HepG2 (cell line): ENCODE data around the gene PTGDR2.

Source experiments
- CHD2 ChIP-seq: IDR thresholded peaks from 2 replicates; pipeline ENCODE4 v1.6.1; 2011; ENCODE audit warnings: low read depth, low read length, improper control_type of control experiment
- FIP1L1 ChIP-seq: fragments of 200-400 bp; formaldehyde crosslinking; IDR thresholded peaks from 2 replicates; pipeline ENCODE4 v1.6.1; 2018; ENCODE audit warnings: low read depth, mild to moderate bottlenecking, low read length, moderate library complexity, borderline replicate concordance; ENCODE audit not compliant: insufficient read depth
- HMGA1 ChIP-seq: sonication (generic); formaldehyde crosslinking; conservative IDR thresholded peaks from 2 replicates; pipeline ENCODE4 v1.4.0; 2020; ENCODE audit warnings: missing genetic modification reagents
- HNF4G ChIP-seq, 2 experiments: sonication (generic) in 1 of 2; formaldehyde crosslinking in 1 of 2; IDR thresholded peaks; 2 replicates each; pipeline versions ENCODE4 v1.4.0 to v1.6.1; 2011 to 2020; ENCODE audit warnings: borderline replicate concordance in 2 of 2, low read depth in 2 of 2, mild to moderate bottlenecking in 2 of 2, low read length in 1 of 2, missing genetic modification reagents in 1 of 2, moderate library complexity in 1 of 2
- HNRNPUL1 ChIP-seq: fragments of 200-400 bp; formaldehyde crosslinking; IDR thresholded peaks from 2 replicates; pipeline ENCODE4 v1.6.1; 2017; ENCODE audit warnings: low read depth, mild to moderate bottlenecking, low read length, moderate library complexity
- KLF13 ChIP-seq: sonication (generic); formaldehyde crosslinking; IDR thresholded peaks from 2 replicates; pipeline ENCODE4 v1.4.0; 2020; ENCODE audit warnings: mild to moderate bottlenecking, missing genetic modification reagents
- SP1 ChIP-seq, 2 experiments: fragments of 450-650 bp in 1 of 2; sonication (generic) in 1 of 2; formaldehyde crosslinking in 1 of 2; IDR thresholded peaks; 2 replicates each; pipeline versions ENCODE4 v1.4.0 to v1.6.1; 2016 to 2020; ENCODE audit warnings: missing genetic modification reagents in 1 of 2
- TARDBP ChIP-seq: sonication (generic); formaldehyde crosslinking; IDR thresholded peaks from 2 replicates; pipeline ENCODE4 v1.8.0; 2022; ENCODE audit warnings: mild to moderate bottlenecking, missing genetic modification reagents
- ZFP41 ChIP-seq: sonication (generic); formaldehyde crosslinking; IDR thresholded peaks from 2 replicates; pipeline ENCODE4 v1.4.0; 2020; ENCODE audit warnings: mild to moderate bottlenecking, missing genetic modification reagents, borderline replicate concordance
- ZNF121 ChIP-seq: sonication (generic); formaldehyde crosslinking; IDR thresholded peaks from 2 replicates; pipeline ENCODE4 v1.5.0; 2020; ENCODE audit warnings: mild to moderate bottlenecking, missing genetic modification reagents
- TF ChIP-seq, protein P1 (sequence below), 2 experiments: sonication (generic) in 1 of 2; formaldehyde crosslinking in 1 of 2; IDR thresholded peaks; 2 replicates each; pipeline versions ENCODE4 v1.4.0 to v1.6.1; 2018 to 2020; ENCODE audit warnings: missing genetic modification reagents in 2 of 2, borderline replicate concordance in 1 of 2, low read depth in 1 of 2, mild to moderate bottlenecking in 1 of 2, missing biosample characterization in 1 of 2
- TF ChIP-seq, protein P2 (sequence below): sonication (generic); formaldehyde crosslinking; IDR thresholded peaks from 2 replicates; pipeline ENCODE4 v1.4.0; 2020; ENCODE audit warnings: missing genetic modification reagents
- TF ChIP-seq, protein P3 (sequence below): sonication (generic); formaldehyde crosslinking; conservative IDR thresholded peaks from 2 replicates; pipeline ENCODE4 v1.5.0; 2020; ENCODE audit warnings: missing genetic modification reagents

DNA sequence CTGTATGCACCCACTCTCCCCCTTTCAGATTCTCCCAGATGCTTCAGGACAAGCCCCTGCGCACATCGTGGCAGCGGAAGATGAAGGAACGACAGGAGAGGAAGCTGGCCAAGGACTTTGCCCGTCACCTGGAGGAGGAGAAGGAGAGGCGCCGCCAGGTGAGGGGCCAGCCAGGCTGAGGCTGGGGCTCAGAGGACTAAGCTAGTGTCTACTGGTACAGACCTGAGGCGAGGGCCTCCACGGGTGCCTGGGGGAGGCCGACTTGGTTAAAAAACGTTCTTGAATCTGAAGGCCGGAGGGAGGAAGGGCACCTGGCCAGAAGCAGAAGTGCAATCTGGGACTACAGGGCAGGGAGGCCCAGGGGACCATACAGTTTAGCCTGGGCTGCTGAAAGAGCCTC lies 7.9 kb downstream of the PTGDR2 start:
- TF ChIP-seq CHD2 (no peak), ZFP41 (CRISPR knock-in tag) (no peak), HNF4G (IDR thresholded peaks at IDR 0.05; ENCODE audit: borderline replicate concordance, low read depth, low read length) (no peak), HNF4G (CRISPR knock-in tag; IDR thresholded peaks at IDR 0.05; ENCODE audit: borderline replicate concordance, low read depth) (no peak), ZNF121 (CRISPR knock-in tag) (no peak), KLF13 (no peak), SP1 (IDR thresholded peaks at IDR 0.05) (no peak), SP1 (CRISPR knock-in tag; IDR thresholded peaks at IDR 0.05) (no peak), HNRNPUL1 (no peak), FIP1L1 (no peak), HMGA1 (CRISPR knock-in tag) (no peak), TARDBP (CRISPR knock-in tag) (no peak)
- TF ChIP-seq, protein P1, sequence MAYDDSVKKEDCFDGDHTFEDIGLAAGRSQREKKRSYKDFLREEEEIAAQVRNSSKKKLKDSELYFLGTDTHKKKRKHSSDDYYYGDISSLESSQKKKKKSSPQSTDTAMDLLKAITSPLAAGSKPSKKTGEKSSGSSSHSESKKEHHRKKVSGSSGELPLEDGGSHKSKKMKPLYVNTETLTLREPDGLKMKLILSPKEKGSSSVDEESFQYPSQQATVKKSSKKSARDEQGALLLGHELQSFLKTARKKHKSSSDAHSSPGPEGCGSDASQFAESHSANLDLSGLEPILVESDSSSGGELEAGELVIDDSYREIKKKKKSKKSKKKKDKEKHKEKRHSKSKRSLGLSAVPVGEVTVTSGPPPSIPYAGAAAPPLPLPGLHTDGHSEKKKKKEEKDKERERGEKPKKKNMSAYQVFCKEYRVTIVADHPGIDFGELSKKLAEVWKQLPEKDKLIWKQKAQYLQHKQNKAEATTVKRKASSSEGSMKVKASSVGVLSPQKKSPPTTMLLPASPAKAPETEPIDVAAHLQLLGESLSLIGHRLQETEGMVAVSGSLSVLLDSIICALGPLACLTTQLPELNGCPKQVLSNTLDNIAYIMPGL (CRISPR knock-in tag; IDR thresholded peaks at IDR 0.05; ENCODE audit: borderline replicate concordance in 1 of 2, low read depth in 1 of 2), result no peak
- TF ChIP-seq, protein P2, sequence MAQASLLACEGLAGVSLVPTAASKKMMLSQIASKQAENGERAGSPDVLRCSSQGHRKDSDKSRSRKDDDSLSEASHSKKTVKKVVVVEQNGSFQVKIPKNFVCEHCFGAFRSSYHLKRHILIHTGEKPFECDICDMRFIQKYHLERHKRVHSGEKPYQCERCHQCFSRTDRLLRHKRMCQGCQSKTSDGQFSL (CRISPR knock-in tag), result no peak
- TF ChIP-seq, protein P3, sequence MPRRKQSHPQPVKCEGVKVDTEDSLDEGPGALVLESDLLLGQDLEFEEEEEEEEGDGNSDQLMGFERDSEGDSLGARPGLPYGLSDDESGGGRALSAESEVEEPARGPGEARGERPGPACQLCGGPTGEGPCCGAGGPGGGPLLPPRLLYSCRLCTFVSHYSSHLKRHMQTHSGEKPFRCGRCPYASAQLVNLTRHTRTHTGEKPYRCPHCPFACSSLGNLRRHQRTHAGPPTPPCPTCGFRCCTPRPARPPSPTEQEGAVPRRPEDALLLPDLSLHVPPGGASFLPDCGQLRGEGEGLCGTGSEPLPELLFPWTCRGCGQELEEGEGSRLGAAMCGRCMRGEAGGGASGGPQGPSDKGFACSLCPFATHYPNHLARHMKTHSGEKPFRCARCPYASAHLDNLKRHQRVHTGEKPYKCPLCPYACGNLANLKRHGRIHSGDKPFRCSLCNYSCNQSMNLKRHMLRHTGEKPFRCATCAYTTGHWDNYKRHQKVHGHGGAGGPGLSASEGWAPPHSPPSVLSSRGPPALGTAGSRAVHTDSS, result no peak
